Midbrain (tissue), 1 donor: ENCODE data around the gene PCDHAC2.

Experiments used
- DNase-seq: peaks from one replicate; lab custom pipeline; 2025; lab: John Stamatoyannopoulos, UW

PCDHAC2 gene

GRCh38 chr5:140966293-140967225 lies at the start of gene PCDHAC2:
TSS of gene PCDHAC2 (plus strand) at chr5:140966476. CDS start at chr5:140966767, 291 bp downstream.
- DNase-seq, result peak; percentile 64

- DNase-seq, result no peak
Measured at GRCh38 chr5:140923601-140924000, 42.7 kb upstream of the PCDHAC2 start.

- DNase-seq, result no peak
Measured at GRCh38 chr5:140925806-140926442, 40.4 kb upstream of the PCDHAC2 start, which contains the start of gene PCDHAC1. TSS of gene PCDHAC1 (plus strand) at chr5:140926299. CDS start at chr5:140926893, 594 bp downstream.

- DNase-seq, result peak; percentile 73
Measured at GRCh38 chr5:140926443-140927227, 39.6 kb upstream of the PCDHAC2 start.

GRCh38 chr5:140927228-140927573 lies 39.1 kb upstream of the PCDHAC2 start:
- no peak for DNase-seq

GRCh38 chr5:140934964-140935606 lies 31.2 kb upstream of the PCDHAC2 start:
- no peak for DNase-seq

- DNase-seq, result no peak
Measured at GRCh38 chr5:140946578-140946977, 19.7 kb upstream of the PCDHAC2 start.

- DNase-seq, result no peak
Measured at GRCh38 chr5:140951636-140952035, 14.6 kb upstream of the PCDHAC2 start.

- no peak for DNase-seq
Measured at GRCh38 chr5:140953234-140953633, 13.0 kb upstream of the PCDHAC2 start.

GRCh38 chr5:140962190-140962589 lies 4.1 kb upstream of the PCDHAC2 start:
- no peak for DNase-seq

- DNase-seq, result no peak
Measured at GRCh38 chr5:140964356-140964755, 1.9 kb upstream of the PCDHAC2 start.

- no peak for DNase-seq
Measured at GRCh38 chr5:140965905-140966292, 377 bp upstream of the PCDHAC2 start.

- DNase-seq, result no peak
Measured at GRCh38 chr5:140967226-140967893, 1.1 kb downstream of the PCDHAC2 start.

GRCh38 chr5:140969880-140970279 lies 3.6 kb downstream of the PCDHAC2 start:
- no peak for DNase-seq

- no peak for DNase-seq
Measured at GRCh38 chr5:140973550-140973949, 7.3 kb downstream of the PCDHAC2 start.

GRCh38 chr5:140977003-140977402 lies 10.7 kb downstream of the PCDHAC2 start:
- DNase-seq, result no peak

- no peak for DNase-seq
Measured at GRCh38 chr5:140978260-140978659, 12.0 kb downstream of the PCDHAC2 start.

GRCh38 chr5:140978983-140979382 lies 12.7 kb downstream of the PCDHAC2 start:
- DNase-seq, result no peak

GRCh38 chr5:140982083-140982716 lies 15.9 kb downstream of the PCDHAC2 start:
- no peak for DNase-seq

- no peak for DNase-seq
Measured at GRCh38 chr5:140986117-140986521, 19.8 kb downstream of the PCDHAC2 start.

GRCh38 chr5:140988100-140988499 lies 21.8 kb downstream of the PCDHAC2 start:
- no peak for DNase-seq
